ENCODE data around the gene CBL.

- no peak for TF ChIP-seq CTCF (IDR thresholded peaks at IDR 0.05; ENCODE audit: low read depth, low read length)
- no peak for TF ChIP-seq MYC (IDR thresholded peaks at IDR 0.05; ENCODE audit: low read depth, low read length)
- TF ChIP-seq POLR2A (IDR thresholded peaks at IDR 0.05; ENCODE audit: extremely low read depth, insufficient read length), result no peak
Observed at GRCh38 chr11:119351232-119351631, 145.1 kb downstream of the CBL start.
